ENCODE data around the gene ZNF614. TPM values are rescaled to one million over a fixed set of nuclear protein-coding genes. Genes with fewer than 3 reads are reported as not detected.

The ZNF614 gene
- total and polyA plus RNA-seq, 2 of the 13 experiments (the other 11 are each of a cell fraction or from before 2014, with no cell fraction given) = 13.0 to 22.8 TPM

DNA sequence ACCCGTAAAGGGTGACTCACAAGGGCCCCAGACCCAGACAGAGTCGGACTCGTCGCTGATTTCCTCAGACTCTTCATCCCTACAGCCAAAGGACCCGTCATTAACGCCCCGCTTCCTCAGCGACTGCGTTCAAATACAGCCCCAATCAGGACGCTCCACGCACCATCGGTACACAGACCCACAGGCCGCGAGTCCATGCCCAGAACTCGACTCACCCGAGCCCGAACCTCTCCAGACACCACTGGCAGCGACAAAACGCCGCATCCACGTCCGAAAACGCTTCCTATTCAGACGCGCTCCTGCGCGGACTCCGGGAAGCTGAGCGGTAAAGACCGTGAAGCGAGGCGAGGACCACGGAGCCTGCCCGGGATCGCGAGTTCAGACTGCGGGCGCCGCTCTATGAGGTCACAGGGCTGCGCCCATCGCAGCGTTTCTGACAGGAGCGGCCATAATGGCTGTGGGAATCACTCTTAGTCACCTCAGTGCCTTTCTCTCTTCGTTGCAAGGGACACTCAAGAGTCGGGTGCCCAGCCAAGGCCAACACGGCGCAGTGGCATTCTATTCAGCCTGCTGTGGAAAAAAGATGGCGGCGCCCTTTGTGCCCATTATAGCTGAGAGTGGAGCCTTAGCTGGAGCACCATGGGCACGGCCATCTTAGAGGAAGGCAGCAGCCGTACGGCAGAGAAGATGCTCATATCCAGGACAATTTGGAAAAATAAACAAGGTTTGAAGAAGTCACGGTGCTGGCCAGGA is at the start of gene ZNF614 (continued):
- TF ChIP-seq, protein P1, sequence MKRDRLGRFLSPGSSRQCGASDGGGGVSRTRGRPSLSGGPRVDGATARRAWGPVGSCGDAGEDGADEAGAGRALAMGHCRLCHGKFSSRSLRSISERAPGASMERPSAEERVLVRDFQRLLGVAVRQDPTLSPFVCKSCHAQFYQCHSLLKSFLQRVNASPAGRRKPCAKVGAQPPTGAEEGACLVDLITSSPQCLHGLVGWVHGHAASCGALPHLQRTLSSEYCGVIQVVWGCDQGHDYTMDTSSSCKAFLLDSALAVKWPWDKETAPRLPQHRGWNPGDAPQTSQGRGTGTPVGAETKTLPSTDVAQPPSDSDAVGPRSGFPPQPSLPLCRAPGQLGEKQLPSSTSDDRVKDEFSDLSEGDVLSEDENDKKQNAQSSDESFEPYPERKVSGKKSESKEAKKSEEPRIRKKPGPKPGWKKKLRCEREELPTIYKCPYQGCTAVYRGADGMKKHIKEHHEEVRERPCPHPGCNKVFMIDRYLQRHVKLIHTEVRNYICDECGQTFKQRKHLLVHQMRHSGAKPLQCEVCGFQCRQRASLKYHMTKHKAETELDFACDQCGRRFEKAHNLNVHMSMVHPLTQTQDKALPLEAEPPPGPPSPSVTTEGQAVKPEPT (CRISPR knock-in tag; IDR thresholded peaks at IDR 0.05; ENCODE audit: low read depth) = no peak
- no peak for TF ChIP-seq RCOR2 (CRISPR knock-in tag; IDR thresholded peaks at IDR 0.05)
- no peak for TF ChIP-seq HMG20A (CRISPR knock-in tag; IDR thresholded peaks at IDR 0.05; ENCODE audit: borderline replicate concordance)
- peak; percentile 80 to 91; a peak in 3 of 4 replicates for TF ChIP-seq HMGXB4 (CRISPR knock-in tag; IDR thresholded peaks at IDR 0.05; ENCODE audit: borderline replicate concordance in 1 of 2, low read depth in 1 of 2)
- no peak for TF ChIP-seq DDIT3 (CRISPR knock-in tag; IDR thresholded peaks at IDR 0.05)
- no peak for TF ChIP-seq FOXK2 (IDR thresholded peaks at IDR 0.05)
- TF ChIP-seq ZNF484 (CRISPR knock-in tag; IDR thresholded peaks at IDR 0.05; ENCODE audit: borderline replicate concordance, low read depth) = no peak
- no peak for TF ChIP-seq SUZ12 (IDR thresholded peaks at IDR 0.05; ENCODE audit: low read depth, low read length)
- TF ChIP-seq ZNF441 (CRISPR knock-in tag; IDR thresholded peaks at IDR 0.05; ENCODE audit: borderline replicate concordance) = peak; percentile 69
- TF ChIP-seq ZNF30 (CRISPR knock-in tag; IDR thresholded peaks at IDR 0.05) = peak; percentile 87; the same call in 1 of the 2 replicates
- peak; percentile 65; the same call in 1 of the 2 replicates for TF ChIP-seq ATF7-NPFF (CRISPR knock-in tag; IDR thresholded peaks at IDR 0.05; ENCODE audit: low read depth)
- 0 out of 2 replicates have a peak, but pooled peaks have one; percentile 55 for TF ChIP-seq ZNF570 (CRISPR knock-in tag; IDR thresholded peaks at IDR 0.05; ENCODE audit: borderline replicate concordance)
- TF ChIP-seq ZNF207 (IDR thresholded peaks at IDR 0.05; ENCODE audit: borderline replicate concordance) = no peak
- TF ChIP-seq ZKSCAN5 (CRISPR knock-in tag; IDR thresholded peaks at IDR 0.05) = no peak
- no peak for TF ChIP-seq SOX13 (IDR thresholded peaks at IDR 0.05)
- TF ChIP-seq SOX13 (CRISPR knock-in tag; conservative IDR thresholded peaks at IDR 0.05 in 1 of 2, IDR thresholded peaks at IDR 0.05 in 1 of 2) = peak in 1 of 2 experiments; percentile 41; a peak in 1 of 4 replicates
- TF ChIP-seq GTF3A (CRISPR knock-in tag; conservative IDR thresholded peaks at IDR 0.05) = no peak
- TF ChIP-seq BRF2 (CRISPR knock-in tag; IDR thresholded peaks at IDR 0.05) = 0 out of 2 replicates have a peak, but pooled peaks have one; percentile 30
- peak; percentile 83; the same call in 1 of the 2 replicates for TF ChIP-seq ZFP91 (CRISPR knock-in tag; IDR thresholded peaks at IDR 0.05; ENCODE audit: borderline replicate concordance)
- peak; percentile 84; the same call in 1 of the 2 replicates for TF ChIP-seq TMF1 (CRISPR knock-in tag; IDR thresholded peaks at IDR 0.05; ENCODE audit: low read depth)
- peak; percentile 99 for TF ChIP-seq ATF1 (CRISPR knock-in tag; IDR thresholded peaks at IDR 0.05)
- TF ChIP-seq GATAD2A (CRISPR knock-in tag; IDR thresholded peaks at IDR 0.05) = peak; percentile 38
- peak; percentile 56 for TF ChIP-seq MED8 (CRISPR knock-in tag; IDR thresholded peaks at IDR 0.05; ENCODE audit: insufficient replicate concordance)
- TF ChIP-seq TEAD2 (CRISPR knock-in tag; IDR thresholded peaks at IDR 0.05) = no peak

All from HepG2 (cell line).